Activated CD8-positive, alpha-beta memory T cell treated with anti-CD3 and anti-CD28 coated beads, Interleukin-2, amount 50 U/mL, for 24 hours (primary cell): Measurements from ENCODE around the gene ZNF529.

Experiments used
- DNase-seq: peaks from one replicate; pipeline ENCODE4 v3.0.0-alpha.2; 2020; ENCODE audit errors: extremely low read depth

Gene ZNF529

DNA sequence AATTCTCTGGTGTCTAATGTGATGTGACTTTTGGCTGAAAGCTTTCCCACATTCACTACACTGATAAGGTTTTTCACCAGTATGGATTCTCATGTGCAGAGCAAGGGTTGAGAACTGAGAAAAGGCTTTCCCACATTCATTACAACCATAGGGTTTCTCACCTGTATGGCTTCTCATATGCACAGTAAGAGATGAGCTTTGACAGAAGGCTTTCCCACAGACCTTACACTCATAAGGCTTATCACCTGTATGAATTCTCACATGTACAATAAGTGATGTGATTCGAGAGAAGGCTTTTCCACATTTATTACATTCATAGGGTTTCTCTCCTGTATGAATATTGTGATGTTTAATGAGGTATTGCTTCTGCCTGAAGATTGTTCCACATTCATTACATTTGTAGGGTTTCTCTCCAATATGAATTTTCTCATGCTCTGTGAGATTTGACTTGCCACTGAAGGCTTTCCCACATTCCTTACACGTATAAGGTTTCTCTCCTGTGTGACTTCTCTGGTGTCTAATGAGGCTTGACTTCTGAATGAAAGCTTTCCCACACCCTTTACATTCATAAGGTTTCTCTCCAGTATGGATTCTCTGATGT is 59.0 kb downstream of the ZNF529 start:
- no peak for DNase-seq

DNA sequence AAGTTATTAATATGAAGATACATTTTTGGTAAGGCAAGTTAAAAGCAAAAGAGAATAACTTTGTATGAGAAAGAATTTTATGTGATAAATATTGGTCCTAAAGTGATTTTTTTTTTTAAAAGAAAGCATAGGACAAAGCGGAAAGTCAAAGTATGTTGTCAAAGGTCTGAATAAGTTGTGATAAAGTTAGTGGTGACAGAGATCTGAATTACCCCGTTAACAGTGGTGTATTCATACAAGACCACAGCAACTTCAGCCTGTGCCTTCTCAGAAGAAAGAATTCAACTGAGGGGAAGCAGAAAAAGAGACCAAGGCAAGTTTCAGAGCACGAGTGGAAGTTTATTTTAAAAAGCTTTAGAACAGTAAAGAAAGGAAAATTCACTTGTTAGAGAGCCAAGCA is 64.8 kb downstream of the ZNF529 start:
- DNase-seq, result no peak

DNA sequence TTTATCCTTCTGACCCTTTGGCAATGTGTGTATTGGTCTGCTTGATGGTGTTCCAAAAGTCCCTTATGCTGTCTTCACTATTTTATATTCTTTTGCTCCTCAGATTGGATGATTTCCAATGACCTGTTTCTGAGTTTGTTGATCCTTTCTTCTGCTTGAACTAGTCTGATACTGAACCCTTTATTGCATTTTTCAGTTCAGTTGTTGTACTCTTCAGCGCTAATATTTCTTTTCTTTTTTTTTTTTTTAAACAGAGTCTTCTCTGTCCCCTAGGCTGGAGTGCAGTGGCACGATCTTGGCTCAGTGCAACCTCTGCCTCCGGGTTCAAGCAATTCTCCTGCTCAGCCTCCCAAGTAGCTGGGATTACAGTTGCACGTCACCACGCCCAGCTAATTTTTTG is 71.1 kb downstream of the ZNF529 start:
- DNase-seq, result no peak

DNA sequence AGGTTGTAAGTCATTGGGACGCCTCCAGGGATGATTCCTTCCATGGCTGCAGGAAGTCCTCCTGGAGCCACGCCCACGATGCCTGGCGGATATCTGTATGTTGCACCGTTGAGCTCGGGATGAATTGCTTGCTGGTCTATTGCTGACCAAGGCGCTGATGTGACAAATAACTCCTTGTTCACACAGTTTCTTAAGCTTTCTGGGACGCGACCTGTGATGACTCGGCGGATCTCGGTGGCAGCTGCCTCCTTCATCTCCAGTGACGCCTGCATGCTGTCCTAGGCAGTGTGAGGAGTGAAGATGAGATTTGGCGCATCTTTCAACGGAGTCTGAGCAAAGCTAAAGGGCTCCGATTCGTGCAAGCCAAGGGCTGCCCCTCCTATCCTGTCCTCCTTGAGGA is 76.1 kb downstream of the ZNF529 start:
- DNase-seq, result no peak
